Measurements from ENCODE around the gene FGFR1OP2.

FGFR1OP2 gene

GRCh38 chr12:26918321-26919215, 19.7 kb upstream of the FGFR1OP2 start:
- TF ChIP-seq, protein P1, sequence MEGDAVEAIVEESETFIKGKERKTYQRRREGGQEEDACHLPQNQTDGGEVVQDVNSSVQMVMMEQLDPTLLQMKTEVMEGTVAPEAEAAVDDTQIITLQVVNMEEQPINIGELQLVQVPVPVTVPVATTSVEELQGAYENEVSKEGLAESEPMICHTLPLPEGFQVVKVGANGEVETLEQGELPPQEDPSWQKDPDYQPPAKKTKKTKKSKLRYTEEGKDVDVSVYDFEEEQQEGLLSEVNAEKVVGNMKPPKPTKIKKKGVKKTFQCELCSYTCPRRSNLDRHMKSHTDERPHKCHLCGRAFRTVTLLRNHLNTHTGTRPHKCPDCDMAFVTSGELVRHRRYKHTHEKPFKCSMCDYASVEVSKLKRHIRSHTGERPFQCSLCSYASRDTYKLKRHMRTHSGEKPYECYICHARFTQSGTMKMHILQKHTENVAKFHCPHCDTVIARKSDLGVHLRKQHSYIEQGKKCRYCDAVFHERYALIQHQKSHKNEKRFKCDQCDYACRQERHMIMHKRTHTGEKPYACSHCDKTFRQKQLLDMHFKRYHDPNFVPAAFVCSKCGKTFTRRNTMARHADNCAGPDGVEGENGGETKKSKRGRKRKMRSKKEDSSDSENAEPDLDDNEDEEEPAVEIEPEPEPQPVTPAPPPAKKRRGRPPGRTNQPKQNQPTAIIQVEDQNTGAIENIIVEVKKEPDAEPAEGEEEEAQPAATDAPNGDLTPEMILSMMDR (IDR thresholded peaks at IDR 0.05; ENCODE audit: extremely low read depth, missing control alignments): no peak
- DNase-seq (ENCODE audit: low spot score): no peak

GRCh38 chr12:26919216-26919555, 19.1 kb upstream of the FGFR1OP2 start:
- no peak for DNase-seq (ENCODE audit: low spot score)
- TF ChIP-seq, protein P1 (IDR thresholded peaks at IDR 0.05; ENCODE audit: extremely low read depth, missing control alignments): no peak

DNA sequence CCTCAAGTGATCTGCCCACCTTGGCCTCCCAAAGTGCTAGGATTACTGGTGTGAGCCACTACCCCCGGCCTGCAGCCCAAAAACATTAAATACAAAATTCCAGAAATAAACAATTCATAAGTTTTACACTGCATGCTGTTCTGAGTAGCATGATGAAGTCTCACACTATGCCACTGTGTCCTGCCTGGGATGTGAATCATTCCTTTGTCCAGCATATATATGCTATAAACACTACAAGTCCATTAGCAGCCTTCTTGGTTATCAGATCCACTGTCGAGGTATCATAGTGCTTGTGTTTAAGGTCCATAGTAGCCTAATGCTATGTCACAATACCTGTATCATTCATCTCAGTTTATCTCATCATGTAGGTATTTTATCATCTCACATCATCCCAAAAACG, 16.4 kb upstream of the FGFR1OP2 start:
- TF ChIP-seq, protein P1 (IDR thresholded peaks at IDR 0.05; ENCODE audit: extremely low read depth, missing control alignments): no peak
- no peak for DNase-seq (ENCODE audit: low spot score)

DNA sequence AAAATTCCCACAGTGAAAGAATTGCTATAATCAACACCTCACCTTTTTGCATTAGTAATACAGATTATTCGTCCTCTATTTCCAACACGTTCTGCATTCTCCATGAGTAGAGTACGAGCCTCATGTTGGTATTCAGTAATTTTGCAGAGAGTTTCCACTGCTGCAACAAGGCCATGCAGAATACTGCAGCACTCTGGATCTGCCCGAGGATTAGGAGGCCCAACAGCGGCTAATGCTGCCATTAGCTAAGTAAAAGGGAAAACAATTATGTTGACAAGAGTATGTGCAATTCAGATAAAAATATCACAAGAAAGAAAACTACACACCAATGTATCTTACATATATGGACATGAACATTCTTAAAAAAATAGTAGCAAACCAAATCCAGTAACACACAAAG, 9.6 kb upstream of the FGFR1OP2 start:
- DNase-seq (ENCODE audit: low spot score): no peak
- TF ChIP-seq, protein P1 (IDR thresholded peaks at IDR 0.05; ENCODE audit: extremely low read depth, missing control alignments): no peak

DNA sequence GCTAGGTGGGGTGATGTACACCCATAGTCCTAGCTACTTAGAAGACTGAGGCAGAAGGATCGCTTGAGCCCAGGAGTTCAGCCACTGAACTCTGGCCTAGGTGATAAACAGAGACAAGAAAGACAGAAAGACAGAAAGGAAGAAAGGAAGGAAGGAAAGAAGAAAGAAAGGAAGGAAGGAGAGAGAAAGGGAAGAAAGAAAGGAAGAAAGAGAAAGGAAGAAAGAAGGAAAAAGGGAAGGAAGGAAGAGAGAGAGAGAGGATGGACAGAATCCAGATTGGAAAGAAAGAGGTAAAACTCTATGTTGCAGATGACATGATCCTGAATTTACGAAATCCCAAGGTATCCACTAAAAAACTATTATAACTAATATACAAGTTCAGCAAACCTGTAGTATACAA, 8.7 kb upstream of the FGFR1OP2 start:
- DNase-seq (ENCODE audit: low spot score): no peak
- TF ChIP-seq, protein P1 (IDR thresholded peaks at IDR 0.05; ENCODE audit: extremely low read depth, missing control alignments): no peak

GRCh38 chr12:26935636-26936378, 2.5 kb upstream of the FGFR1OP2 start:
- no peak for DNase-seq (ENCODE audit: low spot score)
- TF ChIP-seq, protein P1 (IDR thresholded peaks at IDR 0.05; ENCODE audit: extremely low read depth, missing control alignments): no peak
